ENCODE data around the gene TCF25. TPM values are rescaled to one million over a fixed set of nuclear protein-coding genes. Genes with fewer than 3 reads are reported as not detected.
A peak's percentile ranks its signal among the peaks of the same experiment; 100 is the strongest.
"Not testable (repeated sequence)": the region's sequence is repeated elsewhere in the genome, so short reads cannot be mapped to it uniquely, and the experiment has no call there.

TCF25 gene
- 83.2 TPM for total RNA-seq
- long read RNA-seq, transcript TCF25-202 (19 exons, 2,377 nt) = minor isoform, 7 of 235 reads
- long read RNA-seq, transcript TCF25-201 (18 exons, 2,233 nt) = major isoform, 141 of 235 reads
- long read RNA-seq, partial matches to known transcripts = 13 of 235 reads
- long read RNA-seq, other reads (novel, unspliced or antisense) = 74 of 235 reads

GRCh38 chr16:89873109-89873971 lies at the start of gene TCF25:
Gene TCF25, plus strand, starts transcription at chr16:89873592. Its CDS starts 76 bp downstream, at chr16:89873668.
- ATAC-seq (ENCODE audit: poor library complexity) = peak; percentile 84
- intact Hi-C loops (cut with DNase I) = no loop called here
- peak; percentile 89 for DNase-seq

GRCh38 chr16:89823824-89824148 lies 49.6 kb upstream of the TCF25 start:
- intact Hi-C loops (cut with DNase I); DNase-seq; ATAC-seq (ENCODE audit: poor library complexity): not testable (repeated sequence)

- DNase-seq = no peak
- ATAC-seq (ENCODE audit: poor library complexity) = no peak
- intact Hi-C loops (cut with DNase I) = no loop called here
These were observed 46.6 kb upstream of the TCF25 start for GRCh38 chr16:89826531-89827382.

- ATAC-seq (ENCODE audit: poor library complexity) (peak; percentile 77), DNase-seq (peak; percentile 74)
- intact Hi-C loops (cut with DNase I) = no loop called here
These were observed 45.8 kb upstream of the TCF25 start for GRCh38 chr16:89827383-89828198.

GRCh38 chr16:89828199-89828869 lies 45.1 kb upstream of the TCF25 start, which contains the start of gene SPIRE2:
Gene SPIRE2, plus strand, starts transcription at chr16:89828475. Its CDS starts 76 bp downstream, at chr16:89828551.
- ATAC-seq (ENCODE audit: poor library complexity) (peak; percentile 85), DNase-seq (peak; percentile 82)
- intact Hi-C loops (cut with DNase I) = no loop called here

- intact Hi-C loops (cut with DNase I) = no loop called here
- no peak for ATAC-seq (ENCODE audit: poor library complexity)
- DNase-seq = no peak
These were observed 44.3 kb upstream of the TCF25 start for GRCh38 chr16:89828870-89829629.

- ATAC-seq (ENCODE audit: poor library complexity) = no peak
- intact Hi-C loops (cut with DNase I) = no loop called here
- no peak for DNase-seq
These were observed 43.6 kb upstream of the TCF25 start for GRCh38 chr16:89829630-89830437.

- no peak for DNase-seq
- no peak for ATAC-seq (ENCODE audit: poor library complexity)
- intact Hi-C loops (cut with DNase I) = no loop called here
These were observed 41.5 kb upstream of the TCF25 start for GRCh38 chr16:89831810-89832328.

- DNase-seq; intact Hi-C loops (cut with DNase I): not testable (repeated sequence)
- peak; percentile 40 for ATAC-seq (ENCODE audit: poor library complexity)
These were observed 39.6 kb upstream of the TCF25 start for GRCh38 chr16:89833664-89834363.

- DNase-seq; ATAC-seq (ENCODE audit: poor library complexity); intact Hi-C loops (cut with DNase I): not testable (repeated sequence)
These were observed 38.5 kb upstream of the TCF25 start for GRCh38 chr16:89834813-89835363.

- ATAC-seq (ENCODE audit: poor library complexity); DNase-seq; intact Hi-C loops (cut with DNase I): not testable (repeated sequence)
These were observed 36.9 kb upstream of the TCF25 start for GRCh38 chr16:89836484-89836883.

- no peak for ATAC-seq (ENCODE audit: poor library complexity)
- DNase-seq = no peak
- intact Hi-C loops (cut with DNase I) = no loop called here
These were observed 36.3 kb upstream of the TCF25 start for GRCh38 chr16:89837014-89837546.

- DNase-seq (no peak), ATAC-seq (ENCODE audit: poor library complexity) (no peak)
- intact Hi-C loops (cut with DNase I) = no loop called here
These were observed 32.1 kb upstream of the TCF25 start for GRCh38 chr16:89841275-89841674.

- DNase-seq (no peak), ATAC-seq (ENCODE audit: poor library complexity) (peak; percentile 26)
- intact Hi-C loops (cut with DNase I) = no loop called here
These were observed 30.7 kb upstream of the TCF25 start for GRCh38 chr16:89842471-89843408.
